Endodermal cell (in vitro differentiated cells): Measurements from ENCODE around the gene CD59. TPM values are rescaled to one million over a fixed set of nuclear protein-coding genes. Genes with fewer than 3 reads are reported as not detected.

ENCODE experiments used
- DNase-seq: peaks from one replicate; pipeline ENCODE4 v3.0.0-alpha.2; 2017
- H3K27ac ChIP-seq: 2 replicates; pipeline ENCODE4 v1.5.1; 2013; ENCODE audit warnings: mild to moderate bottlenecking, low read depth, low read length, moderate library complexity
- H3K27me3 ChIP-seq: 2 replicates; pipeline ENCODE4 v1.6.1; 2013; ENCODE audit warnings: mild to moderate bottlenecking, low read length, moderate library complexity; ENCODE audit not compliant: insufficient read depth, control insufficient read depth, poor library complexity, severe bottlenecking
- H3K36me3 ChIP-seq: 2 replicates; pipeline ENCODE4 v1.7.0; 2013; ENCODE audit warnings: mild to moderate bottlenecking, low read length, moderate library complexity; ENCODE audit not compliant: control insufficient read depth, insufficient read depth
- H3K4me1 ChIP-seq: one replicate; pipeline ENCODE4 v1.7.0; 2013; ENCODE audit warnings: low read length; ENCODE audit not compliant: control insufficient read depth, insufficient read depth
- H3K4me3 ChIP-seq: 2 replicates; pipeline ENCODE4 v1.5.1; 2013; ENCODE audit warnings: mild to moderate bottlenecking, low read length, moderate library complexity
- H3K9ac ChIP-seq: 2 replicates; pipeline ENCODE4 v1.6.1; 2013; ENCODE audit warnings: mild to moderate bottlenecking, low read length, moderate library complexity; ENCODE audit not compliant: poor library complexity, severe bottlenecking; ENCODE audit errors: extremely low read depth
- H3K9me3 ChIP-seq: 2 replicates; pipeline ENCODE4 v1.6.1; 2013; ENCODE audit warnings: mild to moderate bottlenecking, low read length, moderate library complexity; ENCODE audit not compliant: control insufficient read depth
- H3K27ac Mint-ChIP-seq: 2 replicates; pipeline ENCODE4 v1.8.0; 2020; ENCODE audit warnings: mixed read lengths
- H3K27me3 Mint-ChIP-seq: 2 replicates; pipeline ENCODE4 v1.8.0; 2021; ENCODE audit warnings: mild to moderate bottlenecking, mixed read lengths; ENCODE audit not compliant: insufficient read depth
- H3K36me3 Mint-ChIP-seq: 2 replicates; pipeline ENCODE4 v1.8.0; 2020; ENCODE audit warnings: low read depth, mixed read lengths
- H3K4me1 Mint-ChIP-seq: 2 replicates; pipeline ENCODE4 v1.8.0; 2020; ENCODE audit warnings: mixed read lengths
- H3K4me3 Mint-ChIP-seq: 2 replicates; pipeline ENCODE4 v1.8.0; 2020; ENCODE audit warnings: mild to moderate bottlenecking, moderate library complexity, mixed read lengths
- H3K9me3 Mint-ChIP-seq: 2 replicates; pipeline ENCODE4 v1.8.0; 2020; ENCODE audit warnings: mild to moderate bottlenecking, mixed read lengths
- WGBS, 2 experiments: methylation state at CpG; one replicate each; pipeline versions ENCODE4 v1.1.5 to v1.1.7; 2013; ENCODE audit warnings: missing lambda C conversion rate in 2 of 2, mixed read lengths in 1 of 2; ENCODE audit not compliant: insufficient coverage in 1 of 2, insufficient read length in 1 of 2; 5-methylcytosine and 5-hydroxymethylcytosine counted together
- total RNA-seq, 2 donors: library from RNA; stranded (reverse); fragmentation: NEBNext Ultra II Directional in 1 of 2; extraction: Animal tissue kit (Norgen Biotek cat#: 25700) in 1 of 2; gene quantifications; 2 replicates in 1 of 2; 3 replicates in 1 of 2; pipeline ENCODE4 v1.2.1, GENCODE V29; 2021
- TF ChIP-seq, protein P1 (sequence below): fragments of 200-600 bp; sonication (generic); conservative IDR thresholded peaks from 2 replicates; pipeline ENCODE4 v1.5.0; 2021; ENCODE audit warnings: antibody characterized with exemption, mild to moderate bottlenecking

CD59 gene
- total RNA-seq, 2 donors from 2014 or later, result 111 to 142 TPM

GRCh38 chr11:33735271-33736147 lies 714 bp downstream of the CD59 start:
- no peaks in the 10 kb centered on the region for H3K27me3 ChIP-seq
- WGBS, 2 experiments, result 8 to 19% methylated on average over 24 to 53 of the region's 53 CpGs
- H3K36me3 Mint-ChIP-seq, result peaks cover 6% of the 10 kb centered on the region
- peaks cover 22% of the 10 kb centered on the region for H3K4me1 Mint-ChIP-seq
- H3K4me1 ChIP-seq, result peaks cover 9% of the 10 kb centered on the region
- peak overlapping the region; percentile 88 for H3K27ac Mint-ChIP-seq
- peaks cover 8% of the 10 kb centered on the region for H3K36me3 ChIP-seq
- peaks cover 5% of the 10 kb centered on the region for H3K27me3 Mint-ChIP-seq
- DNase-seq, result peak; percentile 62
- peak overlapping the region; percentile 88 for H3K4me3 ChIP-seq
- TF ChIP-seq, protein P1, sequence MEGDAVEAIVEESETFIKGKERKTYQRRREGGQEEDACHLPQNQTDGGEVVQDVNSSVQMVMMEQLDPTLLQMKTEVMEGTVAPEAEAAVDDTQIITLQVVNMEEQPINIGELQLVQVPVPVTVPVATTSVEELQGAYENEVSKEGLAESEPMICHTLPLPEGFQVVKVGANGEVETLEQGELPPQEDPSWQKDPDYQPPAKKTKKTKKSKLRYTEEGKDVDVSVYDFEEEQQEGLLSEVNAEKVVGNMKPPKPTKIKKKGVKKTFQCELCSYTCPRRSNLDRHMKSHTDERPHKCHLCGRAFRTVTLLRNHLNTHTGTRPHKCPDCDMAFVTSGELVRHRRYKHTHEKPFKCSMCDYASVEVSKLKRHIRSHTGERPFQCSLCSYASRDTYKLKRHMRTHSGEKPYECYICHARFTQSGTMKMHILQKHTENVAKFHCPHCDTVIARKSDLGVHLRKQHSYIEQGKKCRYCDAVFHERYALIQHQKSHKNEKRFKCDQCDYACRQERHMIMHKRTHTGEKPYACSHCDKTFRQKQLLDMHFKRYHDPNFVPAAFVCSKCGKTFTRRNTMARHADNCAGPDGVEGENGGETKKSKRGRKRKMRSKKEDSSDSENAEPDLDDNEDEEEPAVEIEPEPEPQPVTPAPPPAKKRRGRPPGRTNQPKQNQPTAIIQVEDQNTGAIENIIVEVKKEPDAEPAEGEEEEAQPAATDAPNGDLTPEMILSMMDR, result peak; percentile 38
- peaks cover 3% of the 10 kb centered on the region for H3K9me3 Mint-ChIP-seq
- H3K27ac ChIP-seq, result no peak overlapping the region
- H3K9me3 ChIP-seq, result no peaks in the 10 kb centered on the region
- peak overlapping the region; percentile 87 for H3K9ac ChIP-seq
- H3K4me3 Mint-ChIP-seq, result peak overlapping the region; percentile 80

DNA sequence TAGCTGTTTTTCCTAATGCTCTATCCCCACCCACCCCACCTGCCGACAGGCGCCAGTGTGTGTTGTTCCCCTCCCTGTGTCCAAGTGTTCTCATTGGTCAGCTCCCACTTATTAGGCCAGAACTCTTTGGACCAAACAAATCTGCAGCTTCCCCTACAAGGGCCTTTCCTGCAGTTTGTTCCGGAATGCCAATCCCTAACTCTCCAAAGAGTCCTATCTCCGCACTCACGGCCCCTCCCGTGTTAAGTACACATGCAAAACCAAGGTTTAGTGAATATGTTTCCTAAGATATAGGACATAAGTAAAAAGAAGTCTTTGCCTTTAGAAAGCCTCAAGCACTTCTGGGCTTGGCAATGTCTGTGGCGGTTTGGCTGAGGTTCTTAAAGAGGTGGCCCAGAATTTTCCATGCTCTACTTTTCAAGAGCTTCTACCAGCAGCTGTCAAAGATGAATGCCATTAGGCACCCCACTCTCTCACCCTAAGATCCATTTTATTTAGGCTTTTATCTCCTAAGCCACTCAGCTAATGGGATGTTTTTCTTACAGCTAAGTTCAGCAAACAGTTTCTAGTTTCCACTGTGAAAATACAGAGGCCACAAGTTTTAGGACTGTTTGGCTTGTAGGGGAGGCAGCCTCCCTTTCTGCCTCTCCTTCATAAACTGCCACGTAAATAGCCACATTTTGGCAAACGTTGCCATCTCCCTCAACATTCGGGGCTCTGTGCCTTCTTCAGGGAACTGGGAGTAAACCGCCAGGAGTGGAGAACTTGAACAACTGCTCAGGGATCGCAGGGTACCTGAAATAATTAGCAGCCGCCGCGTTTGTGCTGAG lies 1.6 kb downstream of the CD59 start:
- no peak overlapping the region for H3K27ac ChIP-seq
- Mint-ChIP-seq H3K27me3 (peaks cover 5% of the 10 kb centered on the region), H3K36me3 (peaks cover 6% of the 10 kb centered on the region), H3K4me1 (peaks cover 22% of the 10 kb centered on the region), H3K4me3 (peak overlapping the region; percentile 80), H3K27ac (no peak overlapping the region), H3K9me3 (peaks cover 3% of the 10 kb centered on the region)
- no peaks in the 10 kb centered on the region for H3K9me3 ChIP-seq
- H3K4me3 ChIP-seq, result peak overlapping the region; percentile 88
- DNase-seq, result no peak
- peak overlapping the region; percentile 87 for H3K9ac ChIP-seq
- peaks cover 13% of the 10 kb centered on the region for H3K36me3 ChIP-seq
- peaks cover 9% of the 10 kb centered on the region for H3K4me1 ChIP-seq
- TF ChIP-seq, protein P1, result no peak
- 62 to 71% methylated on average over 11 to 15 of the region's 15 CpGs for WGBS, 2 experiments
- no peaks in the 10 kb centered on the region for H3K27me3 ChIP-seq

- TF ChIP-seq, protein P1, result no peak
- DNase-seq, result no peak
- Mint-ChIP-seq H3K9me3 (peaks cover 2% of the 10 kb centered on the region), H3K4me3 (no peak overlapping the region), H3K27ac (no peak overlapping the region), H3K4me1 (peaks cover 24% of the 10 kb centered on the region), H3K27me3 (peaks cover 5% of the 10 kb centered on the region), H3K36me3 (peaks cover 9% of the 10 kb centered on the region)
- 87 to 97% methylated on average over 3 to 7 of the region's 7 CpGs for WGBS, 2 experiments
- no peaks in the 10 kb centered on the region for H3K9me3 ChIP-seq
- no peak overlapping the region for H3K9ac ChIP-seq
- H3K27ac ChIP-seq, result no peak overlapping the region
- peaks cover 9% of the 10 kb centered on the region for H3K4me1 ChIP-seq
- H3K27me3 ChIP-seq, result no peaks in the 10 kb centered on the region
- H3K36me3 ChIP-seq, result peaks cover 13% of the 10 kb centered on the region
- H3K4me3 ChIP-seq, result peak overlapping the region; percentile 4
Measured at GRCh38 chr11:33733980-33734379, 2.2 kb downstream of the CD59 start.
